Measurements from ENCODE around the gene CPA5.

Gene CPA5

GRCh38 chr7:130401101-130401500, 56.5 kb downstream of the CPA5 start:
- DNase-seq = no peak

DNA sequence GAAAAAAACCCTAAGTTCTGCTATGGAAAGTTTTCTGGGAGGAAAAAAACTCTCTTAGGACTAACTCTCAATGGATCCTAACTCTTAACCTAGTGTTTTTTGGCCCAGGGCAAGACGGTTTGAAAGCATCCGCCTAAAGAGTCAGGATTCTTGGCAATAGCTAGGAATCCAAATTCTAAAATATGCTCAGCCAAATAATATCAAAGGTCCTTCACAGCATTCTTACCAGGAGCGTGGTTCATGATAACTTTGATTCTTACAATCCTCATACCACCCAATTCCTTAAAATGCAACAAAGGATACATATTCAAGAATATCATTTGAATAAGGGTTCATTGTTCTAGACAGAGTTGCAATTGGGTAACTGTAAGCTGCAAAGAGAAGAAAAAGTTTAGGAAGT, 57.0 kb downstream of the CPA5 start:
- no peak for DNase-seq

DNA sequence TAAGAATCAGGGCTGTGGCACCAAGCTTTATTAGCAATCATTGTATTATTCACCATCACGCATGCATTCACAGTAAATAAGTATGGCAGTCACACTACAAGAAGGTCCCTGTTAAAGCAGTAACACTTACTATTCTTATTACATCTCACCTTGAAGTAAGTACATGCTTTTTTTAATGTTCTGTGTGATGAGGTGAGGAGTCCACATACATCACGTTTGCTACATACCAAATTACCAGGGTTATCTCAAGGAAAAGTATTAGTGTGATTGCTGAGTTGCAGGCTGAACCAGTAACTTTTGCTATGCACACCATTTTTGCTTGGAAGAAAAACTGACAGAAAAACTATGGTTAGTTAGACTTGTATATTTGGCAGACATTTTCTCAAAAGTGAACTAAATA, 60.4 kb downstream of the CPA5 start:
- no peak for DNase-seq

DNA sequence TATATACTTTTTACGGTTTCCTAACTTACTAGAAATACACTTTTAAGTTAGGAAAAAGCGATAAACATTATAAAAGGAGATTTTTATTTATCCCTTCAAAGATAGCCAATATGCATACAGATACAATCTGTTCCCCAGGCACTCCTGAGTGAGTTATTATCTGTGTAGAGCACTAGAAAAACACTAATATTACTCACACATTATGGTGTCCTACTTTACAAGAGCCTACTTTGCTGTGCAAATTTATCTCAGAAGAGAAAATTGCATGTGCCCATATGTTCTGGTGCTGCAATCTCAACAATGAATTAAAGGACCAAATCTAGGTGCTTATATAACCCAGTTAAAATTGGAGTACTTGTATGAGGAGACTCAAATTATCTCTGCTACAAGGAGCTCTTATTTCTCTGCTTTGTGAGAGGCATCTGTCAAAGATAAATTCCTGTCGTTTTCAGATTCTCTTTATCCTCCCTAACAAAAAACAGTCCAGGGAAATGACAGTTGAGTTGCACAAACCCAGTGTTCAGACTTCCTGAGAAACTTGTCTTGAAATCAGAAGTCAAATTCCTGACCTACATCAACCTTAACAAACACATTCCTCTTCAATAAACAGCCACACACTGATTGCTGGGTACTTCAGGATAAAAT, 64.6 kb downstream of the CPA5 start:
- DNase-seq = no peak

DNA sequence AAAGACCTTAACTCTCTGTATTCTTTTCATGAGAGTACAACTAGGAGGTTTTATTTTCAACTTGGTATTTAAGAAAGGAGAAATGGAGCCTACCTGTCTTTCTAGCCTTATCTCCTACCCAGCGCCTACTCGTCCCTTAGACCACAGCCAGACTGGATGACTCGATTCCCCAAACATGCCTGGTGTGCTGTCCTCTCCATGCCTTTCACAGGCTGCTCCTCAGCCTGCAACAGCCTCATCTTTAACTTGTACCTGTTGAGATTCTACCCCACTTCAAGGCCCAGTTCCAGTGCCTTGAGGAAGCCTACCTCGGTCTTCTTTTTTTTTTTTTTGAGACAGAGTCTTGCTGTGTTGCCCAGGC, 65.1 kb downstream of the CPA5 start:
- DNase-seq = no peak

DNA sequence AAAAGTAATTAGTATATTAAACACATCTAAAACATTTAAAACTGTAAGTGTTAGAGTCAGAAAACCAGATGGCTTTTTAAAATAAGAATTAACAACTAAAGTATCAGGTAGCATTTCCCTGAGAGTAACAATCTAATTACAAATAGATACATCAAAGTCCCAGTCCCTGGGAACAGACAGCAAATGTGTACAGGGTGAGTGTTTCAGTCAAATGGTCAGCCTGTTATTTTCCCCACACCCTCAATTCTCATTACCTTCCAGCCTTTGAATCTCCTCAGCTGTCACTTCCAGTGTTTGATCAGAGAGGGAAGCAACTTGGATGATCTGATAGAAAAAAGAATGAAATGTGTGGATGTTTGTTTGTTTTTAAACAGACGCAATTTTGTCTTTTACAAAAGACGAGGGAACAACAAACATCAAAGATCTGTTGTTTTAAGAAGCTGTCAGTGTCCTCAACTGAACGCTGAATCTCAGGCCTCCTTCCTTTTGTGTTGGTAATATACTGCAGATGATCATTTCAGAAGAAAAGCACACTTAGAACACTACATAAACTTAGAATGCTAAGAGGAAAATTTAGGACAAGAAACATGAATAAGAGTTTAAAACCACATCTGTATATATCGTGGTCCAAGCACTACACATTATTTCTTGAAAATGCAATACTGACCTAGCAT, 66.4 kb downstream of the CPA5 start:
- DNase-seq = peak; percentile 59

GRCh38 chr7:130413201-130413600, 68.6 kb downstream of the CPA5 start:
- no peak for DNase-seq

DNA sequence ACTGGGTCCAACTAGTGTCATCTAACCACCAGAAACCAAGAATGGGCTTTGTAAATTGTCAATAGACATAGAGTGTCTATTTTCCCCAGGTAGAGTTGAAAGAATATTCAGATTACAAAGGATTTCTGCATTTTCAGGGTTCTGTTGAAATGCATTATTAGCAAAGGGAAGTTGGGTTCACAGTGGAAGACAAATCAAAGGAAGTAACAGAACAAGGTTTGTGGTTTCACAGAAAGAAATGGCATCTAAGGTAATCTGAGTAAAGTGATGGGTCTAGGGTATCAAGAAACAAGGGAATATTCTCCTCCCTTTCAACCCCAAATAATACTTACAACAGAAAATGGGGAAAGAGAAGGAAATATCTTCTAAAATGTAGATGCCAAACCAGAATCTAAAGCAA, 70.4 kb downstream of the CPA5 start:
- no peak for DNase-seq

- no peak for DNase-seq
These were observed 72.6 kb downstream of the CPA5 start for GRCh38 chr7:130417213-130417612.

DNA sequence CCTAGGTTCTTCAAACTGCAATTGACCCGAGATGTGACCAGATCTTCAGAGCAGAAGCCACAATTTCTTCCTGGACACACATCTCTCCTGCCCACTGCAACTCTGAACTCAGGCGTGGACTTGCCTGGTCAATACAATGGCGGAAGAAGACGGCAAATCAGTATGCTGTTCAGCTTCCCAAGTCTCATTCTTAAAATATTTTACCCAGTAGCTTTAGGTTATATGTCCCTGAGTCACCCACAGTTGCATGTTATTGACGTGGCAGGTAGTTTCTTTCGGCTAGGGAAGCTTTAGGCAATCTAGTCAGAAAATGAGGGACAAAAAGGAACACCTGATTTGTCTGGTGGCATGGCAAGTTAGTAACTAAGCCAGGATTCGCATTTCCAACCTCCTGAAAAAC, 73.7 kb downstream of the CPA5 start:
- no peak for DNase-seq

Measured in NCI-H748 treated with DMSO at 0.1 percent for 48 hours (cell line).